M059J (cell line): ENCODE results near the gene RGL4. TPM values are rescaled to one million over a fixed set of nuclear protein-coding genes. Genes with fewer than 3 reads are reported as not detected.
A peak's percentile ranks its signal among the peaks of the same experiment; 100 is the strongest.
"Not testable (repeated sequence)": the region's sequence is repeated elsewhere in the genome, so short reads cannot be mapped to it uniquely, and the experiment has no call there.

ENCODE experiments used
- DNase-seq: peaks from one replicate; pipeline ENCODE4 v3.0.0-alpha.2; 2012; ENCODE audit warnings: low read depth
- total RNA-seq: library from RNA; depleted of rRNA; stranded (reverse); fragments of >200 nt; shearing (Covaris generic); gene quantifications from 2 replicates; pipeline ENCODE4 v1.2.3, GENCODE V29; 2014

The RGL4 gene
- total RNA-seq, 1 experiment from 2014 or later = not detected

DNA sequence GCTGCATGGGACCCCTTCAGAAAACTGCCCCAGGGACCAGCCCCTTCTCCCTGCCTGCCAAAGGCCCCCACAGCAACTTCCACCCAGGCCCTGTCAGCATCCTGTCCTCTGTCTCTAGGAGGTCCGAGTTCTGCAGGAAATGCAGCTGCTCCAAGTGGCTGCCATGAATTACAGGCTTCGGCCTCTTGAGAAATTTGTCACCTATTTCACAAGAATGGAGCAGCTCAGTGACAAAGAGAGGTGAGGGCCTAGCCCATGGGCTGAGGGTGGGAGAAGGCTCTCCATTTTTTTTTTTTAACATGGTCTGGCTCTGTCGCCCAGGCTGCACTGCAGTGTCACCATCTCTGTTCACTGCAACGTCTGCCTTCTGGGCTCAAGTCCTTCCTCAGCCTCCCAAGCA, 7.3 kb downstream of the RGL4 start:
- DNase-seq = no peak

DNA sequence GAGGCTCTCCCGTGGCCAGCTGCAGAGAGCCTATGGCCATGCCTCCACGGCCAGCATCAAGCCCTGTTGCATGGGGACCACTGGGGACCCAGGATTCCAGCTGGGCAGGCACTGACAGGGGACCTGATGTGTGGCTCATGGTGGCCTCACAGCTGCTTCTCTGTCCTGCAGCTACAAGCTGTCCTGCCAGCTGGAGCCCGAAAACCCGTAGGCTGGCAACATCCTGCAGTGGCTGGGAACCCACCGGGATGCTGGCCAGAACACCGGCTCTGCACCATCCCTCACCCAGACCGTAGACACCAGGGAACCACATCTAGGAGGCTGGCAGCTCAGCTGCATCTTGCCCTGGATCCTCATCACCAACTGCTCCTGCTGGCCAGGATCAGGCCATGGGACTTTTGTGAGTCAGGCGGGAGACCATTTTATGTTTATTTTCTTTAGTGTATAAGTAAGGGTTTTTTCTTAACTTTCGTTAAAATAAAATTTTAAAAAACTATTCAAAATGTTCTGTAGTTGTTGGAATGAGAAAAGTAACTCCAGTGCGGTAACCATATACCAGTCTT, 7.9 kb downstream of the RGL4 start:
- DNase-seq = no peak

DNA sequence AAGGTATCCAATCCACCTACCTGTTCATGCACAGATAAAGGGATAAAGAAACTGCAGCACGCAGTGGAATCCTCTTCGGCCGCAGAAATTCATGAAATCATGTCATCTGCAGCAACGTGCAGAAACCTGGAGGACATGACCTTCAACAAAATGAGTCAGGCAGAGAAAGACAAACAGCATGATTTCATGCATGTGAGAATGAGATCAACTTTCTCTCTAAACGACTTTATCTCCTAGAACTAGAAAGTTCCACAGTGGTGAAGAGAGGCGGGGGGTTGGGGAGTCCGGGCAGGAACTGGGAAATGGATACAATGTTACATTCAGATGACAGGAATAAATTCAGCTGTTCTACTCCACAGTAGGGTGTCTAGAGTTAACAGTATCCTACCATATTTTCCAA, 9.9 kb downstream of the RGL4 start:
- no peak for DNase-seq

DNA sequence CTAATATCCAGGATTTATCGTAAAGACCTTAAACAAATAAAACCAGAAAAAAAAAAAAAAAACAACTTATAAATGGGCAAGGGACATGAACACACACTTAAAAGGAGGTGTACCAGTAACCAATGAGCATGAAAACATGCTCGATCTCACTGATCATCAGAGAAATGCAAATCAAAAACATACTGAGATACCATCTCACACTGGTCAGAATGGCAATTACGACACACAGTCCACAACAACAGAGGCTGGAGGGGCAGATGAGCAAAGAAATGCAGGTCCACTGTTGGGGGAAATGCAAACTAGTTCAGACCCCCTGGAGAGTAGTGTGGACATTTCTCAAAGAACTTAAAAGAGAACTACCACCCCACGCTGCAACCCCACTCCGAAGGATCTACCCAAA, 13.2 kb downstream of the RGL4 start:
- no peak for DNase-seq

DNA sequence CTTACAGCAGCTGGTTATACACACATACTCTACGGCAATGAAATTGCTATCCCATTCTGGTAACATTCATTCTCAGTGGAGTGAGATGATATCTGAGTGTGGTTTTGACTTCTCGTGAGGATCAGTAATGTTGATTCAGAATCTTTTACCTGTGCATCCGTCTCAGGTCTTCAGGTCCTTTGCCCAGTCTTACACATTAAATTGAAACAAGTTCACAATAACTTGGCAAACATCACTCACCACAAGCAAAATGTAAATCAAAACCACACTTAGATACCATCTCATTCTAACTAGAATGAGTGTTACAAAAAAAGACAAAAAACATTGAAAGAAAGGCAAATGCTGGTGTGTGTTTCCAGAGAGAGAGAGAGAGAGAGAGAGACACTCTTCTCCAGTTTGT, 14.0 kb downstream of the RGL4 start:
- DNase-seq = no peak

DNA sequence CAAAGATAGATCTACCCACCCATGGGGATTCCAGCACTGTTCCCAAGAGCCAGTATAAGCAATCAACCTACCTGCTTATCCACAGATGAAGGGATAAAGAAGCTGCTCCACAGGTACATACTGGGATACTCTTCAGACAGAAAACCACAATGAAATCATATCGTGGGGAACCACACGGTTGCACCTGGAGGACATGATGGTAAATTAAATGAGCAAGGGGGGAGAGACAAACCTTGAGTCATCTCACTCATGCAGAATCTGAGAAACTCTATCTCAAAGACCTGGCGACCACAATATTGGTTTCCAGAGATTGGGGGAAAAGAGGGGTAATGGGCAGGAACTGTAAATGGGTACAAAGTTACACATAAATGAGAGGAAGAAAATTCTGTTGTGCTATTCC, 14.5 kb downstream of the RGL4 start:
- no peak for DNase-seq

DNA sequence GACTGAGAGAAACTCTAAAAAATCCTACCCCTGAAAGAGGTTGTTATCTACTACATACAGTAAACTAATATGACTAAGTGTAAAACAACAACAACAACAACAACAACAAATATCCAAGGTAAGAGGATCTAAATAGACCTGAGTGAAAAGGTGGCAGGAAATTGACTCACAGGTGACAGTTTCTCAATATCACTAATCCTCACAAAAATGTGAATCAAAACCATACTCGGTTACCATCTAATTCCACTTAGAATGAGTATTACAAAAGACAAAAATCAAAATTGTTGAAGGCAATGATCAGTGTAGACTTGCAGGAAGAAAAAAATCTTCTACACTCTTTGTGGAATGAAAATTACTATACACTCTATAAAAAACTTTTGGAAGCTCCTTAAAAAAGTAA, 17.5 kb downstream of the RGL4 start:
- no peak for DNase-seq

DNA sequence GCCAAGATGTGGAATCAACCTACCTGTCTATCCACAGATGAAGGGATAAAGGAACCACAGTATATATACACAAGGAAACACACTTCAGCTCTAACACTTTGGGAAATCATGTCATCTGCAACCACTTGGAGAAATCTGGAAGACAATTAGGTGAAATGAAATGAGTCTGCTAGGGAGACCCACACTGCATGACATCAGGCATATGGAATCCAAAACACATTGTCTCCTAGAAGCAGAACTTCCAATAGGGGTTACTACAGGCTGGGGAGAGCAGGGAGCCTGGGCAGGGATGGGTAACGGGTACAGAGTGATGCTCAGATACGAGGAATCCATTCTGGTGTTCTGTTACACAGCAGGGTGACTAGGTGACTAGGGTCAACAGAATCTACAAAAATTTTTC, 18.3 kb downstream of the RGL4 start:
- peak; percentile 8 for DNase-seq

DNA sequence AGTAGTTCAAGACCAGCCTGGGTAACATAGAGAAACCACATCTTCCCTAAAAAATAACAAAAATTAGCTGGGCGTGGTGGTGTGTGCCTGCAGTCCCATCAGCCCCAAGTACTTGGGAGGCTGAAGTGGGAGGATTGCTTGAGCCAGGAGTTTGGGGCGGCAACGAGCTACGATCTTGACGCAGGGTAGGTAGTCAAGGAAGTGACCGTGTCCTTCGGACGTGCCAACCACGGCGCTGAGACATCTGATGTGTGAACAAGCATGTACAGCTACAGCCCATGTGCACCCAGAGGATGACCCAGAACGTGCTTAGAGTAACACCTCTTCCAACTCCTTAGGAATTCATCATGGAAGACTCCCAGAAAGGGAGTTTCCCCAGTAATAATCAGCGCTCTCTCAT, 21.4 kb downstream of the RGL4 start:
- no peak for DNase-seq

DNA sequence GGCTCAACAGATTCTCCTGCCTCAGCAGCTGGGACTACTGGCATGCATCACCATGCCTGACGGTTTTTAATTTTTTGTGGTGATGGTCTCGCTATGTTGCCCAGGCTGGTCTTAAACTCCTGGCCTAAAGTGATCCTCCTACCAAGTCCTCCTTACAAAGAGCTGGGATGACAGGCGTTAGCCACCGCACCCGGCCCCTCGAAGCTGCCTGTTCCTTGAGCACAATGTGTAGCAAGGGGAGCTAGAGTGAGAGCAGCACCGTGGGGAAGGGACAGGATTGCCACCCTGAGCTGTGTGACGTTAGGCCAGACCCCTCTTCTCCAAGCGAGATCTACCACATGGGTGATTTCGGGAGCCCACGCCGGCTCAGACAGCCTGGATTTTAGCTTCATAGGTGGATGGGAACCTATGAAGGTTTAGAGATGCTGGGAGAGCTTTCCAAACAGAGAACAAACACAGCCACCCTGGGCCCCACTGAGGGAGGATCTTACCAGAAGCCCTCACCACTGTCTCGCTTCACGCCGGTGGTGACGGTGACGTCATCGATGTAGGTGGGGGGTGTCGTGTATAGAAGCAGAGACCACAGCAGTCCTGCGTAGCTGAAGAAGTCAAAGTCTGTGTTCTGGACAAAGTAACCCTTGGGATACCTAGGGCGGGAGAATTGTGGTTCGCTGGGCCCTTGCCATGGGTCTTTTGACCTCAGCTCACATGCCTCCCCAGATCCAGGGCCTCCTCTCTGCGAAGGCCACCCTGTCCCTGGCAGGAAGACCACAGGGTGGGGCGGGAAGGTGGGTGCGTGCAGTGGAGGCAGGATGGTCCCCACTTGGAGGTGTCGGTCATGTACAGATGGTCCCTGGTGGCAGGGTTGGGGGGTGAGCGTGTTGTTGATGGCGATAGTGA, 23.1 kb downstream of the RGL4 start:
- no peak for DNase-seq

DNA sequence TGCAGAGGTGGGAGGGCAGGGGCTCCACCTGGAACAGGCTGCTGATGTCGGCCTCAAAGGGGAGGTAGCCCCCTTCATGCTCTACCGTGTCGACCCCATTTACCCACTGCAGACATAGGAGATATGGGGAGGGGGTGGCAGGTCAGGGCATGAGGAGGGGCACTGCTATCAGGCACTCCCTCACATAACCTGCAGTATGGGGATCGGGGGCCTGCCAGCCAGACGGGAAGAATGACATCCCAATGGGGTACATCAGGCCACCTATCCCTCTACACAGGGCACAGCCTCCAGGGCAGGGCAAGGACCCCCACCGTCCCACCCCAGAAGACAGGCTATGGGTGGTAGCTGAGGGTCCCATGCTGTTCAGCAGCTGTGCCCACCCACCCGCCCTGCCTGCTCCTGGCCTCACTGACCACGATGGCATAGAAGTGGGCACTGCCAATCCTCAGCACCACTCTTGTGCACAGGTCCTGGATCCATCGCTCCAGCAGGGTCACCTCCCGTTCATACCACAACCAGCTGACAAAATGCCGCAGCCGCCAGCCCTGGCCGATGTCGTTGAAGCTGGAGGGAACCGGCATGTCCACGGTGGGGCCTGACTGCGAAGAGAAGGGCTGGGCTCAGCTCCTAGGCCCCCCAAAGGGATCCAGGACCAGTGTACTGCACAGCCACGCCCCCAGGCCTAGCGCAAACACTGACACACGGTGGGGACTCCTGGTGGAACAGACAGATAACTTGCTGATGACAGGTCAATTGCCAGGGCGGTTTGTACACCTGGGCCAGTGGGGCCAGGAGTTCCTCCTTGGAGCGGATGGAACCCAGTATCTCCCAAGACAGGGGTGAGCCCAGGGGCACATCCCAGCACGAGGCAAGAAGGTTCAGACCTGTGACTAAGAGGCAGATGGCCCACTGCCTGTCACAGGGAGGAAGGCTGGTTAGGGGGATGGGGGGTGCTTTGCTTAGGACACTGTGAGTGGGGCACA, 24.1 kb downstream of the RGL4 start:
- DNase-seq = no peak

DNA sequence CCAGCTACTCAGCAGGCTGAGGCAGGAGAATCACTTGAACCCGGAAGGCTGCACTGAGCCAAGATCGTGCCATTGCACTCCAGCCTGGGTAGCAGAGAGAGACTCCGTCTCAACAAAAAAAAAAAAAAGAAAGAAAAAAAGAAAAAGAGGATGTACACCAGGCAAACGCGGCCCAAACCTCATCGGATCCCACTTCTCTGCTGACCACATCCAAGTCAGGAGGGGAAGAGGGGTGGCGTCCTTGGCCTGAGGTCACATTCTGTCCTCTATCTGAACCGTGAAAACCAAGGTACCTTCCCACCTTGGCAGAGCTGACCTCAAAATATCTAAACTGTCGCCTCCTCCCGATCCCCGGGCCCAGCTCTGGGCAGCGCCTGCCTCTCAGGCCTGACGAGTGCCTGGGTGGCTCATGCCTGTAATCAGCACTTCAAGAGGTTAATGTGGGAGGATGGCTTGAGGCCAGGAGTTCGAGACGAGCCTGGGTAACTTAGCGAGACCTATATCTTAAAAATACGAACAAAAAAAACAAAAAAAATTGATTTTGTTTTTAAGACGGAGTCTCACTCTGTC, 25.1 kb downstream of the RGL4 start:
- no peak for DNase-seq

DNA sequence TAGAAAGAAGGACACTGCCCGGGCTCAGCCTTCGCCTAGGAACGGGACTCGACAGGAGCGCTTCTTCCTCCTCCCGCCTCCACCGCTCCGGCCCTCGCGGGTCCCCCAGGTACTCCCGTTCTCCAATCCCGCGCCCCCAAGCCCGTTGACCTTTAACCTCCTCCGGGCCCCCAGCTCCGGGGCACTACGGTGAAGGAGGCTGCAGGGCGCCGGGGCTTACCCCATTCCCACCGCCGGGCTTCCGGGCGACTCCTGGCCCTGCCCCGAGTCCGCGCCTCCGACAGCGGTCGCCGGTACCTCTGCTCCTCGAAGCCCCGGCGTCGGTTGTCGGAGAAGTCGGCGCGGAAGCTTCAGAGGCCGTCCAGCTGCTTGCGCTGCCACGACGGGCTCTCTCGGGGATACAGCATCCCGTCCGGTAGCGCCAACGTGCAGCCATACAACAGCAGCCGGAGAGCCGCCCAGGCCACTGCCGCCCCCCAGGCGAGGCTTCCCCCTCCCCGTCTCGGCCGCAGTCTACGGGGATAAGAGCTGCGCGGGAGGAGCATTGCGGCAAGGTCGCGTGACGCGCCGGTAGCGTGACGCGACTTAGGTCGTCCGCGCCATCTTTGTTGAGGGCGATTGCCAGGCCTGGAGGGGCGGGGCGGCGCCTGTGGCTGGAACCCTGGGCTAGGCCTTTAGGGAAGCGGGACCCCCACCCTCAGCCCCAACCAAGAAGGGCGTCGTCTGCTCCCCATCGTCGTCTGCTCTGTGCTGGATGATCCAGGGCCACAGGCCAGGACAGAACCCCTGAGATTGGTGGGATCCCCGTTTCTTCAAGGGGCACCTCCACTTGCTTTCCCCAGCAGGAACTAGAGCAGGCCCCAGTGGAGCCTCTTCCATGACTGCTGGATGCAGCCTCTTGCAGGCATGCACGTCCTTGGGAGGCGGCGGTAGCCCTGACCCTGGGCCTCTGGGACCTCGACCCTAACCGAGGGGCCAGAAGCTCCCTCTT, 26.3 kb downstream of the RGL4 start:
- peak; percentile 71 for DNase-seq

DNA sequence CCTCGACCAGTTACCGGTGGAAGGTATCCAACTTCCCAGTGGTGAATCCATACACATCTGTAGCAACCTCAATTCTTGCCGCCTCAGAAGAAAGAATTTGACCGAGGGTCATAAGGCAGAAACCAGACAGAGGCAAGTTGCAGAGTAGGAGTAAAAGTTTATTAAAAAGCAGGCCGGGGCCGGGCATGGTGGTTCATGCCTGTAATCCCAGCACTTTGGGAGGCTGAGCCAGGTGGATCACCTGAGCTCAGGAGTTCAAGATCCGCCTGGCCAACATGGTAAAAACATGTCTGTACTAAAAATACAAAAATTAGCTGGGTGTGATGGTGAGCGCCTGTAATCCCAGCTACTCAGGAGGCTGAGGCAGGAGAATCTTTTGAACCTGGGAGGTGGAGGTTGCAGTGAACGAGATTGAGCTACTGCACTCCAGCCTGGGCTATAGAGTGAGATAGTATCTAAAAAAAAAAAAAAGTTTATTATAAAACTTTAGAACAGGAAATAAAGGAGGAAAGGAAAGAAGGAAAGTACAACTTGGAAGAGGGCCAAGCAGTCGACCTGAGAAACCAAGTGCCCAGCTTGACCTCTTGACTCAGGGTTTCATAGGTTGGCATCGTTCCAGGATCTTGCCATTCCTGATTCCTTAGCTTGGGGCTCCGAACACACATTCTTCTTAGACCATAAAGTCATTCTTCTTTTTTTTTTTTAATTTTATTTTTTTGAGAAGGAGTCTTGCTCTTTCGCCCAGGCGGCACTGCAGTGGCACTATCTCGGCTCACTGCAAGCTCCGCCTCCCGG, 27.8 kb downstream of the RGL4 start:
- DNase-seq = peak; percentile 18

DNA sequence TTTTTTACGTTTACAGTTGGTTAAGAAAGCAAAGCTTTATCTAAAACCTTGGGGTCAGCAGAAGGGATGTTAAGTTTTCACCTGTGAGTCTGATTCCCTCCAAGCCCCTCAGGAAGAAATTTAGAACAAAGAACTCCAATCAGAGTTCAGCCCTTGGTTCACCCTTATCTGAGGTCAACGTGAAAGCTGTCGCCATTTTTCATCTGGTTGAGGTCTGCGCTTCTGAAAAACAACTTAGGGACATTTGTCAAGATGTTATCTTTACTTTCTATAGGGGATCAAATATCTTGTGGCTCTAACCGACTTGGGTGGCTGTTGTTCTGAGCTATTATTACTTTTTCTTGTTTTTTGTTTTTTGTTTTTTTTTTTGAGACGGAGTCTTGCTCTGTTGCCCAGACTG, 30.0 kb downstream of the RGL4 start:
- no peak for DNase-seq

DNA sequence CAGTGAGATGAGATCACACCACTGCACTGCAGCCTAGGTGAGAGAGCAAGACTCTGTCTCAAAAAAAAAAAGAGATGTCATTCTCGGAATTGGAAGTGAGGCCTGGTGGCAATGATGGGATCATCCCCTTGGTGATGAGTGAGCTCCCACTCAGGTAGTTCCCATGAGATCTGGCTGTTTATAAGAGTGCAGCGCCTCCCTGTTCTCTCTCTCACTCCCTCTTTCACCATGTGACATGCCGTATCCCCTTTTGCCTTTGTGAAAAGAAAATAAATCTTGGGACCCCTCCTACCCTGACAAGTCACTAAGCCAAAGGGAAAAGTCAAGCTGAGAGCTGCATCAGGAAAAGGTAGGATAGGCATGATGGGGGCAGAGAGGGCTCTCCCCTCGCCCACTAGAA, 31.3 kb downstream of the RGL4 start:
- no peak for DNase-seq

DNA sequence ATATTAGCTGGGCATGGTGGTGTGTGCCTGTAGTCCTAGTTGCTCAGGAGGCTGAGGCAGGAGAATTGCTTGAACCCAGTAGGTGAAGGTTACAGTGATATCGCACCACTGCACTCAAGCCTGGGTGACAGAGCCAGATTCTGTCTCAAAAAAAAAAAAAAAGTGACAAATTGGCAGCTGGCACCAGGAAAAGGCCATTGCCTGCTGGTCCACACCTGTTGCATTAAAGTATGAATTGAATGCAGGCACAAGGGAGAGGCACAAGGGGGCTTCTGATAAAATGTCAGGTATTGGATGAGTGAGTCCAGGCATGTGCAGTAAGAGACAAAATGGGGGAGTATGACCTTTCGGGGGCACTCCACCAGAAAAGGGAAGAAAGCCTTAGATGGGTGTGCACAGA, 31.9 kb downstream of the RGL4 start:
- DNase-seq = no peak

DNA sequence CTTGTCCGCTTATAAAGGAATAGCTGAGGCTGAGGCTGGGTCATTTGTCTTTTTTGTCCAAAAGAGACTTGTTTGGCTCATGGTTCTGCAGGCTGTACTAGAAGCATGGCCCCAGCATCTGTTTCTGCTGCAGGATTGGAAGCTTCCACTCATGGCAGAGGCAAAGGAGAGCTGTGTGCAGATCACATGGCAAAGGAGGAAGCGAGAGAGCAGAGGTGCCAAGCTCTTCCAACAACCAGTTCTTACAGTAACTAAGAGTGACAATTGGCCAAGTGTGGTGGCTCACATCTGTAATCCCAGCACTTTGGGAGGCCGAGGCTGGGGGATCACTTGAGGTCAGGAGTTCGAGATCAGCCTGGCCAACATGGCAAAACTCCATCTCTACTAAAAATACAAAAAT, 37.3 kb downstream of the RGL4 start:
- not testable (repeated sequence) for DNase-seq

DNA sequence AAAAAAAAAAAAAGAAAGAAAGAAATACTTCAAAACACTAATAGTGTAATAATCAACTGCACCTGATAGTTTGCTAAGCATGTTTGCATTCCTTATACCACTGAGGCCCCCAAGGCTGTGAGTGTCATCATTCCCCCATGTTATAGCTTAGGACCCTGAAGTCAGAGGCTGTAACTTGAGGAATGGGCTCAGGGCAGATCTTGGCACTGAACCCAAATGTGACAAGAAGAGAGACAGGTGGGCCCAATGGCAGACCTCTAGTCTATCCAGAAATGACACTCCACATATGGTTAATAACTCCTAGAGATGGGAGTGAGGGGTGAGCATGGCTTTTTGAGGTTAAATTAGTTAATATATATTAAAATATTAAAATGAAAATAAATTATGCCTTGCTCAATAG, 46.9 kb downstream of the RGL4 start:
- no peak for DNase-seq
